Mesenchymal stem cell (in vitro differentiated cells and primary cell): ENCODE measurements around the gene STXBP2.

ENCODE experiments used
- DNase-seq: peaks from one replicate; pipeline ENCODE4 v3.0.0-alpha.2; 2013
- H2AFZ ChIP-seq: one replicate; pipeline ENCODE4 v1.6.1; 2013; ENCODE audit warnings: low read depth, mild to moderate bottlenecking, control low read depth, inconsistent platforms, low read length, moderate library complexity
- H2AK5ac ChIP-seq: 2 replicates; pipeline ENCODE4 v1.6.1; 2013; ENCODE audit warnings: low read length, moderate library complexity, mild to moderate bottlenecking, inconsistent platforms; ENCODE audit not compliant: severe bottlenecking
- H2BK120ac ChIP-seq: one replicate; pipeline ENCODE4 v1.6.1; 2013; ENCODE audit warnings: low read depth, mild to moderate bottlenecking, inconsistent platforms, low read length, moderate library complexity
- H2BK12ac ChIP-seq, 2 experiments: one replicate each; pipeline ENCODE4 v1.6.1; 2013; ENCODE audit warnings: inconsistent platforms in 2 of 2, low read length in 2 of 2, mild to moderate bottlenecking in 2 of 2, moderate library complexity in 2 of 2, control low read depth in 1 of 2
- H2BK15ac ChIP-seq: one replicate; pipeline ENCODE4 v1.6.1; 2013; ENCODE audit warnings: mild to moderate bottlenecking, low read depth, inconsistent platforms; ENCODE audit not compliant: poor library complexity, severe bottlenecking
- H2BK5ac ChIP-seq: 2 replicates; pipeline ENCODE4 v1.6.1; 2013; ENCODE audit warnings: low read depth, mild to moderate bottlenecking, low read length, control low read depth, inconsistent platforms; ENCODE audit not compliant: poor library complexity, severe bottlenecking
- H3K14ac ChIP-seq, 2 experiments: one replicate each; pipeline ENCODE4 v1.6.1; 2013; ENCODE audit warnings: inconsistent platforms in 2 of 2, low read length in 2 of 2, control low read depth in 1 of 2, mild to moderate bottlenecking in 1 of 2, moderate library complexity in 1 of 2
- H3K18ac ChIP-seq, 2 experiments: one replicate each; pipeline ENCODE4 v1.6.1; 2013; ENCODE audit warnings: inconsistent platforms in 2 of 2, low read length in 2 of 2, control low read depth in 1 of 2, low read depth in 1 of 2, mild to moderate bottlenecking in 1 of 2
- H3K23ac ChIP-seq, 2 experiments: one replicate each; pipeline ENCODE4 v1.6.1; 2013; ENCODE audit warnings: inconsistent platforms in 2 of 2, low read length in 2 of 2, mild to moderate bottlenecking in 2 of 2, moderate library complexity in 2 of 2, control low read depth in 1 of 2
- H3K27ac ChIP-seq: 2 replicates; pipeline ENCODE4 v1.5.1; 2013; ENCODE audit warnings: mild to moderate bottlenecking, moderate library complexity, low read length, control low read depth, inconsistent platforms; ENCODE audit not compliant: poor library complexity, severe bottlenecking
- H3K27me3 ChIP-seq, 2 experiments: 2 replicates each; pipeline versions ENCODE4 v1.6.1 to v1.7.0; 2013; ENCODE audit warnings: low read length in 2 of 2, mild to moderate bottlenecking in 2 of 2, moderate library complexity in 2 of 2, control low read depth in 1 of 2, inconsistent platforms in 1 of 2; ENCODE audit not compliant: control insufficient read depth in 1 of 2, insufficient read depth in 1 of 2
- H3K36me3 ChIP-seq, 2 experiments: 2 replicates each; pipeline versions ENCODE4 v1.6.1 to v1.7.0; 2013; ENCODE audit warnings: low read length in 2 of 2, control low read depth in 1 of 2, inconsistent platforms in 1 of 2, low read depth in 1 of 2, mild to moderate bottlenecking in 1 of 2; ENCODE audit not compliant: insufficient read depth in 2 of 2, control insufficient read depth in 1 of 2
- H3K4ac ChIP-seq, 2 experiments: one replicate each; pipeline ENCODE4 v1.6.1; 2013; ENCODE audit warnings: inconsistent platforms in 2 of 2, low read length in 2 of 2, mild to moderate bottlenecking in 2 of 2, moderate library complexity in 2 of 2, control low read depth in 1 of 2, low read depth in 1 of 2
- H3K4me1 ChIP-seq: 2 replicates; pipeline ENCODE4 v1.6.1; 2013; ENCODE audit warnings: low read depth, low read length, control low read depth; ENCODE audit not compliant: control insufficient read depth, insufficient read depth
- H3K4me2 ChIP-seq: 2 replicates; pipeline ENCODE4 v1.6.1; 2013; ENCODE audit warnings: low read length, mild to moderate bottlenecking, inconsistent platforms; ENCODE audit not compliant: poor library complexity, severe bottlenecking
- H3K4me3 ChIP-seq, 2 experiments: 2 replicates each; pipeline versions ENCODE4 v1.5.1 to v1.7.0; 2013; ENCODE audit warnings: low read length in 2 of 2, mild to moderate bottlenecking in 2 of 2, control low read depth in 1 of 2, low read depth in 1 of 2; ENCODE audit not compliant: insufficient read depth in 1 of 2
- H3K79me1 ChIP-seq: replicated peaks from 2 replicates; pipeline ENCODE4 v1.6.1; 2013; ENCODE audit warnings: mild to moderate bottlenecking, control low read depth, low read length, inconsistent platforms; ENCODE audit not compliant: poor library complexity, severe bottlenecking
- H3K9ac ChIP-seq: 2 replicates; pipeline ENCODE4 v1.7.0; 2013; ENCODE audit warnings: mild to moderate bottlenecking, low read length, moderate library complexity
- H3K9me3 ChIP-seq: 2 replicates; pipeline ENCODE4 v1.7.0; 2013; ENCODE audit warnings: mild to moderate bottlenecking, low read length; ENCODE audit not compliant: control insufficient read depth
- H4K8ac ChIP-seq: one replicate; pipeline ENCODE4 v1.6.1; 2013; ENCODE audit warnings: inconsistent platforms, mild to moderate bottlenecking, low read length, moderate library complexity
- H4K91ac ChIP-seq: one replicate; pipeline ENCODE4 v1.6.1; 2013; ENCODE audit warnings: mild to moderate bottlenecking, low read length, inconsistent platforms
- WGBS: methylation state at CpG from one replicate; pipeline ENCODE4 v1.1.7; 2013; ENCODE audit warnings: mixed read lengths; 5-methylcytosine and 5-hydroxymethylcytosine counted together

Gene STXBP2

DNA sequence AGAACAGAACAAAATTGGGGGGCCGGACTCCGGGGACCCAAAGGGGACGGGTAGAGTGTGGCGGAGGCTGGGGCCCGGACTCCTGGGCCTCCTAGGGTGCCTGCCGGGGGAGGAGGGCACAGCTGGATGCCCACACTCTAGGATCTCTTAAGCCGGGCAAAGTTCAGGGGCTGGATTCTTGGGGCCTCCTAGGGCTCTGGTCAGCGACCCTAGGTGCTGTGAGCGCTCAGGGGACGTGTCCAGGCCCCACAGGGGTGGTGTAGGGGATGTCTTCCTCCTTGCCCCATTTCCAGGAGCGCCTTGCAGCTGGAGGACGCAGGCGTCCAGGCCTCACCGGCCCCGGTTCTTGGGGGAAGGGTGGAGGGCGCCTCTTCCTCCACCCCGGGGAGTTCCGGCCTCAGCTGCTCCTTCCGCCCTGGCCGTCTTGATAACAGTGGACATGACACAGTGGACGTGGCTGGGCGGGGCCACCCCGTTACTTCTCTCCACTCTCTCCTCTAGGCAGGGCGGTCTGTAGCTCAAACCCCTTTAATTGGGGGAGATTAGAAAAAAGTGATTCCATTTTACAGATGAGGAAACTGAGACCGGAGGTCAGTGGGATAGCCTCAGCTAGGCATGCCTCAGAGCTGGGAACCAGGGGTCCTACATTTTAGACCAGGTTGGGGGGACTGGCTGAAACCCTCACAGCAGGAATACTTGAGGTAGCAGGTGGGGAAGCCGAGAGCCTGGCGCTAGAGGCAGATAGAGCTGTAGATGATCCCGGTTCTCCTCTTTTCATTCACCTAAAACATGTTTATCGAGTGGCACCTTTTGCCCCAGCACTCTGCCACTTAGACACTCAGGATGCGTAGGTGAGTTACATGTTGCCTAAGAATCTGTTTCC lies 705 bp downstream of the STXBP2 start:
- Histone ChIP-seq H2AK5ac (no peak overlapping the region), H3K27me3 (peaks cover 0 to 42% of the 10 kb centered on the region in 2 experiments), H3K36me3 (peaks cover 0 to 45% of the 10 kb centered on the region in 2 experiments), H3K23ac (no peak overlapping the region), H3K27ac (no peak overlapping the region), H3K18ac (no peak overlapping the region), H3K9ac (no peak overlapping the region), H3K14ac (no peak overlapping the region), H2BK12ac (no peak overlapping the region), H3K9me3 (no peaks in the 10 kb centered on the region), H4K91ac (peak overlapping the region; percentile 39), H3K4me3 (peak overlapping the region in 1 of 2 experiments; percentile 72), H2BK120ac (peak overlapping the region; percentile 19), H2AFZ (no peak overlapping the region), H3K4me1 (peaks cover 20% of the 10 kb centered on the region), H2BK15ac (peak overlapping the region; percentile 76), H2BK5ac (no peak overlapping the region), H3K79me1 (peaks cover 25% of the 10 kb centered on the region), H3K4ac (peak overlapping the region in 1 of 2 experiments; percentile 28), H4K8ac (peak overlapping the region; percentile 47), H3K4me2 (peak overlapping the region; percentile 61)
- DNase-seq: peak; percentile 16
- WGBS: 45% methylated on average over 22 of the region's 30 CpGs

DNA sequence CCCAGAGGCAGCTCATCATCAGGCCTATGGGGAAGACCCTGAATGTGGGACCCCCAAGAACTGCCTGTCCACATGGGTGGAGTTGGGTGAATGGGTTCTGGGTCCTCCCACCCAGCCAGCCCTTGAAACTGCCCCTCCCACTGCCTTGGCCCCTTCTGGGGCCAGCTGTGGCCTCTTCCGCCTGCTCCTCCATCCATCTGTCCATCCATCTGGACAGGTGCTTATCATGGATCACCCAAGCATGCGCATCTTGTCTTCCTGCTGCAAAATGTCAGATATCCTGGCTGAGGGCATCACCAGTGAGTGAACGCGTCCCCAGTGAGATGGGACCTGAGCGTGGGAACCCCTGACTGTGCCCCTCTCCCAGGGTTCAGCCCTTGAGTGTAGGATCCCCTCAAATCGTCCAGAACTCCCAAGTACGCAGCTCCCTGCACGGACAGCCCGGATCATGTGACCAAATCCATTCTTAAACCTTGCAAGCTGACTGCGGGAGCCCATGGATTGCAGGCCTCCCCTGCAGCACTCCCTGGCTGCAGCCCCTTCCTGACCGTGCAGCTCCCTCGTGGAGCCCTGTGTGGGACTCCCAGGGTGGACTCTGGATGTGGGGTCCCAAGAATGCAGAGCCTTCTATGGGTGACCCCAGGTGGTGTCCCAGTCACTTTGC lies 2.0 kb downstream of the STXBP2 start:
- H2BK120ac ChIP-seq: no peak overlapping the region
- H4K91ac ChIP-seq: no peak overlapping the region
- peaks cover 20% of the 10 kb centered on the region for H3K4me1 ChIP-seq
- H3K14ac ChIP-seq: no peak overlapping the region
- H3K4ac ChIP-seq: no peak overlapping the region
- H4K8ac ChIP-seq: no peak overlapping the region
- peaks cover 0 to 41% of the 10 kb centered on the region in 2 experiments for H3K36me3 ChIP-seq
- H3K27me3 ChIP-seq: peaks cover 0 to 42% of the 10 kb centered on the region in 2 experiments
- DNase-seq: no peak
- no peak overlapping the region for H3K23ac ChIP-seq
- no peak overlapping the region for H2AFZ ChIP-seq
- no peak overlapping the region for H2AK5ac ChIP-seq
- no peak overlapping the region for H3K27ac ChIP-seq
- 93% methylated on average over 12 of the region's 12 CpGs for WGBS
- H2BK5ac ChIP-seq: no peak overlapping the region
- peaks cover 15% of the 10 kb centered on the region for H3K79me1 ChIP-seq
- no peak overlapping the region for H3K18ac ChIP-seq
- H3K9me3 ChIP-seq: no peaks in the 10 kb centered on the region
- H3K9ac ChIP-seq: no peak overlapping the region
- H2BK12ac ChIP-seq: no peak overlapping the region
- H3K4me2 ChIP-seq: no peak overlapping the region
- H3K4me3 ChIP-seq: no peak overlapping the region
- H2BK15ac ChIP-seq: no peak overlapping the region

DNA sequence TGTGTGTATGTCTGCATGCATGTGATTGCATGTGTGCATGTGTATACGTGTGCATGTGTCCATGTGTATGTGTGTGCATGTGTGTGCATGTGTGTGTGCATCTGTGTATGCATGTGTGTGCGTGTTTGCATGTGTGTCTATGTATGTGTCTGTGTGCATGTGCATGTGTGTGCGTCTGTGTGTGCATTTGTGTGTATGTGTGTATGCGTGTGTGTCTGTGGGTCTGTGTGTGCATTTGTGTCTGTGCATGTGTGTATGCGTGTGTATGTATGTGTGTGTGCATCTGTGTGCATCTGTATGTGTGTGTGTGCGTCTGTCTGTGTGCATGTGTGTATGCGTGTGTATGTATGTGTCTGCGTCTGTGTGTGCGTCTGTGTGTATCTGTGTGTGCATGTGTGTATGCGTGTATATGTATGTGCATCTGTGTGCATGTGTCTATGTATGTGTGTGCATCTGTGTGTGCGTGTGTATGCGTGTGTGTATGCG lies 3.0 kb downstream of the STXBP2 start:
- peaks cover 0 to 49% of the 10 kb centered on the region in 2 experiments for H3K36me3 ChIP-seq
- H2BK5ac ChIP-seq: no peak overlapping the region
- no peak overlapping the region for H3K23ac ChIP-seq
- no peak overlapping the region for H2BK12ac ChIP-seq
- H3K4me1 ChIP-seq: peaks cover 20% of the 10 kb centered on the region
- no peak overlapping the region for H4K8ac ChIP-seq
- 92% methylated on average over 13 of the region's 13 CpGs for WGBS
- H3K4ac ChIP-seq: no peak overlapping the region
- H3K27ac ChIP-seq: no peak overlapping the region
- peaks cover 14% of the 10 kb centered on the region for H3K79me1 ChIP-seq
- no peak overlapping the region for H2AFZ ChIP-seq
- H3K18ac ChIP-seq: no peak overlapping the region
- H3K14ac ChIP-seq: no peak overlapping the region
- no peak overlapping the region for H2AK5ac ChIP-seq
- no peak for DNase-seq
- H3K9ac ChIP-seq: no peak overlapping the region
- H2BK15ac ChIP-seq: no peak overlapping the region
- peak overlapping the region; percentile 9 for H4K91ac ChIP-seq
- no peak overlapping the region for H2BK120ac ChIP-seq
- no peak overlapping the region for H3K4me2 ChIP-seq
- H3K4me3 ChIP-seq: no peak overlapping the region
- H3K9me3 ChIP-seq: no peaks in the 10 kb centered on the region
- H3K27me3 ChIP-seq: peaks cover 0 to 41% of the 10 kb centered on the region in 2 experiments

DNA sequence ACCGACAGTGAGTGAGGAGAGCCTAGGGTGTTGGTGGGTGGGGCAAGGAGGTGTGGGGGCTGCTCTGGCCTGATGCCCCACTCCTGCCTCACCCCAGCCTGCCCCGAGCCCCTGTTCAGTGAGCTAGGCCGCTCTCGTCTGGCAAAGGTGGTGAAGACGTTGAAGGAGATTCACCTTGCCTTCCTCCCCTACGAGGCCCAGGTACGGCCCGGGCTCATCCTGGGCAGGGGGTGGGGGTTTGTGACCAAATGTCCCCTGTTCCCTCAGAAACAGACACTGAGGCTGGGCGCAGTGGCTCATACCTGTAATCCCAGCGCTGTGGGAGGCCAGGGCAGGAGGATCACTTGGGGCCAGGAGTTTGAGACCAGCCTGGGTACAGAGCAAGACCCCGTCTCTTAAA lies 3.9 kb downstream of the STXBP2 start:
- Histone ChIP-seq H3K4me1 (peaks cover 20% of the 10 kb centered on the region), H2BK12ac (no peak overlapping the region), H4K91ac (no peak overlapping the region), H2AK5ac (no peak overlapping the region), H4K8ac (no peak overlapping the region), H3K4me2 (no peak overlapping the region), H3K4me3 (no peak overlapping the region), H2AFZ (no peak overlapping the region), H3K4ac (peak overlapping the region in 1 of 2 experiments; percentile 9), H3K36me3 (peaks cover 0 to 56% of the 10 kb centered on the region in 2 experiments), H2BK120ac (no peak overlapping the region), H3K14ac (no peak overlapping the region), H2BK5ac (no peak overlapping the region), H3K9ac (no peak overlapping the region), H3K23ac (no peak overlapping the region), H3K79me1 (peaks cover 14% of the 10 kb centered on the region), H2BK15ac (no peak overlapping the region), H3K27ac (no peak overlapping the region), H3K18ac (no peak overlapping the region), H3K9me3 (no peaks in the 10 kb centered on the region), H3K27me3 (peaks cover 0 to 40% of the 10 kb centered on the region in 2 experiments)
- WGBS: 93% methylated on average over 11 of the region's 11 CpGs
- DNase-seq: no peak
